Adrenal gland (tissue), 12 donors: ENCODE data around the gene CAMKK1. TPM values are rescaled to one million over a fixed set of nuclear protein-coding genes. Genes with fewer than 3 reads are reported as not detected.

Experiments
- DNase-seq, 7 donors: peaks; one replicate each; pipeline ENCODE4 v3.0.0-alpha.2; 2019 to 2020
- H3K27ac ChIP-seq, 5 donors: fragments of 200-600 bp; sonication (generic) in 4 of 5; 1 replicate in 3 of 5; 2 replicates in 2 of 5; pipeline versions ENCODE4 v1.5.1 to v1.8.0; 2016 to 2020; ENCODE audit warnings: mild to moderate bottlenecking in 1 of 5
- H3K27me3 ChIP-seq: fragments of 200-600 bp; 2 replicates; pipeline ENCODE4 v1.8.0; 2021
- H3K36me3 ChIP-seq, 2 donors: fragments of 200-600 bp; replicated peaks in 1 of 2; 1 replicate in 1 of 2; 2 replicates in 1 of 2; pipeline versions ENCODE4 v1.5.1 to v1.8.0; 2018 to 2022
- H3K4me1 ChIP-seq, 2 donors: fragments of 200-600 bp; replicated peaks in 1 of 2; 1 replicate in 1 of 2; 2 replicates in 1 of 2; pipeline versions ENCODE4 v1.5.1 to v1.8.0; 2018 to 2021
- H3K4me3 ChIP-seq, 4 donors: fragments of 200-600 bp; sonication (generic) in 3 of 4; one replicate each; pipeline ENCODE4 v1.5.1; 2016 to 2018
- H3K9me3 ChIP-seq, 3 donors: fragments of 200-600 bp; sonication (generic) in 1 of 3; replicated peaks in 1 of 3; 1 replicate in 2 of 3; 2 replicates in 1 of 3; pipeline versions ENCODE4 v1.5.1 to v1.8.0; 2016 to 2021
- POLR2A ChIP-seq, 2 donors: fragments of 450-650 bp; IDR thresholded peaks; one replicate each; pipeline ENCODE4 v1.6.1; 2017; ENCODE audit warnings: antibody characterized with exemption in 2 of 2, mild to moderate bottlenecking in 2 of 2, moderate library complexity in 1 of 2
- WGBS, 4 donors: extraction: QIAGEN DNeasy Blood & Tissue Kit in 2 of 4; methylation state at CpG; one replicate each; pipeline versions ENCODE4 v1.1.5 to v1.1.7; 2013 to 2017; 5-methylcytosine and 5-hydroxymethylcytosine counted together
- intact Hi-C, 2 donors: fragments of 100-400 bp; cut with DNase I; formaldehyde crosslinking; loops; one replicate each; pipeline versions ENCODE4 v1.14.1 to v1.15.0; 2022 to 2023
- polyA plus RNA-seq, 3 donors: library from polyadenylated mRNA; stranded (reverse); fragments of 200-250 nt in 2 of 3; fragments of 350-450 nt in 1 of 3; fragmentation: Illumina TruSeq in 1 of 3; extraction: RNeasy Lipid Tissue Mini Kit (QIAGEN cat#74804) in 1 of 3; gene quantifications; one replicate each; pipeline ENCODE4 v1.2.3, GENCODE V29; 2013 to 2014
- total RNA-seq, 9 donors: library from RNA; depleted of rRNA in 4 of 9; stranded (reverse); fragments of >200 nt in 4 of 9; fragments of 120-200 nt in 1 of 9; fragmentation: NEBNext Ultra II Directional in 1 of 9; extraction: Animal tissue kit (Norgen Biotek cat#: 25700) in 1 of 9; gene quantifications; one replicate each; pipeline versions ENCODE4 v1.1.0 to v1.2.4, GENCODE V29; 2013 to 2023
- TF ChIP-seq, protein P1 (sequence below), 6 experiments: fragments of 450-650 bp in 4 of 6; fragments of 200-600 bp in 2 of 6; sonication (generic) in 1 of 6; IDR thresholded peaks; 1 replicate in 5 of 6; 2 replicates in 1 of 6; pipeline versions ENCODE4 v1.5.1 to v1.8.0; 2016 to 2021; ENCODE audit warnings: antibody characterized with exemption in 6 of 6, mild to moderate bottlenecking in 2 of 6, moderate library complexity in 1 of 6
- donor health status: healthy with polysubstance abuse.
- donor health status: Bipolar disorder and iron deficiency.
- donor health status: DM: yes; HTN: yes; CAD: no.
- donor health status: DM: no; HTN: no; CAD: no.
- donor health status: DM: no; HTN: no; CAD: no.
- donor health status: DM: yes; HTN: yes; CAD: no.

Gene CAMKK1
- total and polyA plus RNA-seq, 12 donors, result 6.0 to 28.2 (median 10.8) TPM

GRCh38 chr17:3877220-3877619, 15.6 kb downstream of the CAMKK1 start:
- no peak overlapping the region for H3K4me3 ChIP-seq
- intact Hi-C loops, result no loop called here
- H3K9me3 ChIP-seq, result no peaks in the 10 kb centered on the region
- no peak overlapping the region for H3K27ac ChIP-seq
- TF ChIP-seq, protein P1, sequence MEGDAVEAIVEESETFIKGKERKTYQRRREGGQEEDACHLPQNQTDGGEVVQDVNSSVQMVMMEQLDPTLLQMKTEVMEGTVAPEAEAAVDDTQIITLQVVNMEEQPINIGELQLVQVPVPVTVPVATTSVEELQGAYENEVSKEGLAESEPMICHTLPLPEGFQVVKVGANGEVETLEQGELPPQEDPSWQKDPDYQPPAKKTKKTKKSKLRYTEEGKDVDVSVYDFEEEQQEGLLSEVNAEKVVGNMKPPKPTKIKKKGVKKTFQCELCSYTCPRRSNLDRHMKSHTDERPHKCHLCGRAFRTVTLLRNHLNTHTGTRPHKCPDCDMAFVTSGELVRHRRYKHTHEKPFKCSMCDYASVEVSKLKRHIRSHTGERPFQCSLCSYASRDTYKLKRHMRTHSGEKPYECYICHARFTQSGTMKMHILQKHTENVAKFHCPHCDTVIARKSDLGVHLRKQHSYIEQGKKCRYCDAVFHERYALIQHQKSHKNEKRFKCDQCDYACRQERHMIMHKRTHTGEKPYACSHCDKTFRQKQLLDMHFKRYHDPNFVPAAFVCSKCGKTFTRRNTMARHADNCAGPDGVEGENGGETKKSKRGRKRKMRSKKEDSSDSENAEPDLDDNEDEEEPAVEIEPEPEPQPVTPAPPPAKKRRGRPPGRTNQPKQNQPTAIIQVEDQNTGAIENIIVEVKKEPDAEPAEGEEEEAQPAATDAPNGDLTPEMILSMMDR (IDR thresholded peaks at IDR 0.05), result no peak
- 66 to 72% (median 69%) methylated on average over 7 to 8 of the region's 8 CpGs for WGBS, 4 donors
- peaks cover 0 to 3% of the 10 kb centered on the region in 2 donors for H3K4me1 ChIP-seq
- no peaks in the 10 kb centered on the region for H3K27me3 ChIP-seq
- peaks cover 0 to 33% of the 10 kb centered on the region in 2 donors for H3K36me3 ChIP-seq
- no peak for DNase-seq

DNA sequence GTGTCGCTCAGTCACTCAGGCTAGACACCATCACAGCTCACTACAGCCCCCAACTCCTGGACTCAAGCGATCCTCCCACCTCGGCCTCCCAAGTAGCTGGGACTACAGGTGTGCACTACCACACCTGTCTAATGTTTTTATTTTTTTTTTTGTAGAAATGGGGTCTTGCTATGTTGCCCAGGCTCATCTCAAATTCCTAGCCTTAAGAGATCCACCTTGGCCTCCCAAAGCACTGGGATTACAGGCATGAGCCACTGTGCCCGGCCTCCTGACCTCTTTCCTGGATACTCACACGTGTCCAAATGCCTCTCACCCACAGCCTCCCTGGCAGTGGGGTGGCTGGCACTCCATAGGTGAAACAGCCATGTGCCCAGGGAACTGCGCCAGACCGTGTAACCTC, 17.5 kb downstream of the CAMKK1 start:
- DNase-seq, result no peak
- H3K4me1 ChIP-seq, result peaks cover 0 to 3% of the 10 kb centered on the region in 2 donors
- no peaks in the 10 kb centered on the region for H3K9me3 ChIP-seq
- H3K27ac ChIP-seq, result no peak overlapping the region
- no peaks in the 10 kb centered on the region for H3K27me3 ChIP-seq
- intact Hi-C loops, result no loop called here
- H3K4me3 ChIP-seq, result no peak overlapping the region
- peaks cover 0 to 35% of the 10 kb centered on the region in 2 donors for H3K36me3 ChIP-seq
- TF ChIP-seq POLR2A (IDR thresholded peaks at IDR 0.05), result no peak
- TF ChIP-seq, protein P1 (IDR thresholded peaks at IDR 0.05), result no peak
- 94 to 97% (median 96%) methylated on average over 5 to 7 of the region's 7 CpGs for WGBS, 4 donors

- H3K36me3 ChIP-seq, result peaks cover 0 to 35% of the 10 kb centered on the region in 2 donors
- intact Hi-C loops, result no loop called here
- WGBS, 4 donors, result 91 to 97% (median 94%) methylated on average over 10 of the region's 10 CpGs
Measured at GRCh38 chr17:3873862-3874261, 19.0 kb downstream of the CAMKK1 start.

DNA sequence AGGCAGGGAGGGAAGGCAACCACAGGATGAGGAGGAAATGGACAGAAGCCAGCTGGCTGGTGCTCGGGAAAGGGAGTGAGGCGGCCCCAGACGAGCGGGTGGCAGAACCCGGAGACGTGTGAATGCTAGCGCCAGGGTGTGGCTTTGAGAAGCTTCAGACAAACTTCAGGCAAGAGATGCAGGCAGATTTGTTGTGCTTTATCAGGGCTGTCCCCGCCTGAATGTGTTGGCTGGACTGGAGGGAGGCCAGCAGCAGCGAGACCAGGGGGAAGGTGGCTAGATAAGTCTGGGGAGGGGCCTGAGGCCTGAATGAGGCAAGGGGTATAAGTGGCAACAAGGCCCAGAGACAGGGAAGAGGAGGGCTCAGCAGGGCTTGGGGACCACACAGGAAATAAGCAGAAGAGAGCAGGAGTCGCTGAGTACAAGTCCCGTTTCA, 22.0 kb downstream of the CAMKK1 start:
- WGBS, 4 donors, result 55 to 66% (median 57%) methylated on average over 11 of the region's 11 CpGs
- Histone ChIP-seq H3K27ac (peak overlapping the region in 1 of 5 donors; percentile 10), H3K4me1 (peaks cover 3 to 4% of the 10 kb centered on the region in 2 donors), H3K27me3 (no peaks in the 10 kb centered on the region), H3K4me3 (no peak overlapping the region), H3K36me3 (peaks cover 0 to 31% of the 10 kb centered on the region in 2 donors), H3K9me3 (no peaks in the 10 kb centered on the region)
- intact Hi-C loops, result no loop called here
- TF ChIP-seq, protein P1 (IDR thresholded peaks at IDR 0.05), result no peak
- no peak for TF ChIP-seq POLR2A (IDR thresholded peaks at IDR 0.05)
- DNase-seq, result peak in 2 of 7 donors; percentile 30 to 61

More at GRCh38 chr17:3873862-3874261, 19.0 kb downstream of the CAMKK1 start:
- Histone ChIP-seq H3K9me3 (no peaks in the 10 kb centered on the region), H3K4me1 (no peaks in the 10 kb centered on the region), H3K4me3 (no peak overlapping the region), H3K27ac (no peak overlapping the region), H3K27me3 (no peaks in the 10 kb centered on the region)
- no peak for DNase-seq
- TF ChIP-seq POLR2A (IDR thresholded peaks at IDR 0.05), result no peak
- TF ChIP-seq, protein P1 (IDR thresholded peaks at IDR 0.05), result no peak
